PC-9 (cell line): ENCODE data around the gene LIPN. TPM values are rescaled to one million over a fixed set of nuclear protein-coding genes. Genes with fewer than 3 reads are reported as not detected.
A peak's percentile ranks its signal among the peaks of the same experiment; 100 is the strongest.

Experiments
- BruUV-seq: library from RNA; stranded (reverse); fragments of 400-500 nt; replicated peaks from 2 replicates; lab custom pipeline; 2021; lab: Mats Ljungman, UMichigan
- CTCF ChIA-PET: fragments of 300-600 bp; sonication (Branson Sonifier 250); formaldehyde crosslinking; loops from one replicate; lab custom pipeline; 2022; ENCODE audit warnings: antibody characterized with exemption; lab: Charles Lee
- POLR2A ChIA-PET: fragments of 300-600 bp; sonication (Branson Sonifier 250); formaldehyde crosslinking; loops from one replicate; lab custom pipeline; 2022; ENCODE audit warnings: antibody characterized with exemption; ENCODE audit not compliant: unreplicated experiment; lab: Charles Lee
- DNase-seq, 2 experiments: peaks; one replicate each; pipeline versions ENCODE4 v3.0.0 to v3.0.0-alpha.2; 2015 to 2022; ENCODE audit warnings: mixed read lengths in 1 of 2
- H2AFZ ChIP-seq: fragments of 200-600 bp; sonication (generic); 2 replicates; pipeline ENCODE4 v1.8.1; 2017; ENCODE audit warnings: antibody characterized with exemption
- H3F3A ChIP-seq: fragments of 200-600 bp; sonication (generic); 2 replicates; pipeline ENCODE4 v1.8.1; 2017; ENCODE audit warnings: antibody characterized with exemption, mild to moderate bottlenecking, low read depth; ENCODE audit not compliant: insufficient read depth
- H3K27ac ChIP-seq: fragments of 200-600 bp; sonication (generic); 2 replicates; pipeline ENCODE4 v1.6.1; 2016; ENCODE audit warnings: mixed run types
- H3K27me3 ChIP-seq: fragments of 200-600 bp; sonication (generic); 2 replicates; pipeline ENCODE4 v1.6.1; 2016; ENCODE audit warnings: low read depth, mixed run types; ENCODE audit not compliant: insufficient read depth
- H3K36me3 ChIP-seq: fragments of 200-600 bp; sonication (generic); 2 replicates; pipeline ENCODE4 v1.6.1; 2016; ENCODE audit warnings: low read depth, mixed run types
- H3K4me1 ChIP-seq: fragments of 200-600 bp; sonication (generic); replicated peaks from 2 replicates; pipeline ENCODE4 v1.6.1; 2016; ENCODE audit warnings: mixed run types; ENCODE audit not compliant: insufficient read depth
- H3K4me2 ChIP-seq: fragments of 200-600 bp; sonication (generic); 2 replicates; pipeline ENCODE4 v1.6.1; 2017; ENCODE audit warnings: mixed run types
- H3K4me3 ChIP-seq: fragments of 200-600 bp; sonication (generic); 2 replicates; pipeline ENCODE4 v1.6.1; 2016; ENCODE audit warnings: mixed run types
- H3K79me2 ChIP-seq: fragments of 200-600 bp; sonication (generic); 2 replicates; pipeline ENCODE4 v1.6.1; 2017; ENCODE audit warnings: low read depth, mixed run types
- H3K9me2 ChIP-seq: fragments of 200-600 bp; sonication (generic); 2 replicates; pipeline ENCODE4 v1.8.1; 2017; ENCODE audit warnings: mild to moderate bottlenecking; ENCODE audit not compliant: insufficient read depth
- H3K9me3 ChIP-seq: fragments of 200-600 bp; sonication (generic); 2 replicates; pipeline ENCODE4 v1.8.1; 2016; ENCODE audit warnings: low read depth; ENCODE audit not compliant: insufficient read depth
- H4K20me1 ChIP-seq: fragments of 200-600 bp; sonication (generic); 2 replicates; pipeline ENCODE4 v1.8.1; 2017; ENCODE audit not compliant: insufficient read depth
- CTCF ChIP-seq: fragments of 200-600 bp; sonication (generic); conservative IDR thresholded peaks from 2 replicates; pipeline ENCODE4 v1.6.1; 2017; ENCODE audit warnings: mixed run types, antibody characterized with exemption, mild to moderate bottlenecking, moderate library complexity
- EZH2 ChIP-seq: fragments of 200-600 bp; sonication (generic); IDR thresholded peaks from 2 replicates; pipeline ENCODE4 v1.8.0; 2017; ENCODE audit warnings: antibody characterized with exemption, low read depth
- intact Hi-C: fragments of 100-400 bp; cut with micrococcal nuclease; formaldehyde crosslinking; loops from one replicate; pipeline ENCODE4 v1.10.0; 2022; ENCODE audit not compliant: unreplicated experiment
- total RNA-seq: library from RNA; stranded (reverse); gene quantifications from 2 replicates; pipeline ENCODE4 v1.2.3, GENCODE V29; 2021

The LIPN gene
- total RNA-seq, 1 experiment from 2014 or later = not detected

- Histone ChIP-seq H3K4me1 (0 out of 2 replicates have a peak, but pooled peaks cover 9% of the 10 kb centered on the region), H3K4me3 (no peak within 1 kb of the TSS), H3K9me3 (no peaks in the 10 kb centered on the region), H2AFZ (no peak within 1 kb of the TSS), H3K36me3 (no peaks in the 10 kb centered on the region), H3F3A (no peaks in the 10 kb centered on the region), H3K79me2 (no peaks in the 10 kb centered on the region), H3K27ac (no peak within 1 kb of the TSS), H3K27me3 (no peaks in the 10 kb centered on the region), H3K9me2 (no peaks in the 10 kb centered on the region), H4K20me1 (no peaks in the 10 kb centered on the region), H3K4me2 (no peak within 1 kb of the TSS)
- CTCF ChIA-PET = interaction anchor here (0.6 kb wide), 1 partner anchor 16 kb away, joined by 3 read pairs; no protein-coding TSS in a partner anchor
- POLR2A ChIA-PET = no interaction called here
- BruUV-seq = no TSS peak
- no peak for DNase-seq
- intact Hi-C loops = no loop called here
- TF ChIP-seq CTCF (no peak), EZH2 (no peak)
Measured at GRCh38 chr10:88802523-88803285, 42.9 kb downstream of the LIPN start, which contains the start of gene LIPM. Gene LIPM (plus strand): TSS chr10:88802730. CDS start chr10:88802897, 167 bp downstream.

- H3K27me3 ChIP-seq = no peaks in the 10 kb centered on the region
- ChIA-PET CTCF (no interaction called here), POLR2A (no interaction called here)
- H3K4me1 ChIP-seq = 0 out of 2 replicates have a peak, but pooled peaks cover 9% of the 10 kb centered on the region
- intact Hi-C loops = no loop called here
- H3K4me2 ChIP-seq = no peak overlapping the region
- peak in 1 of 2 experiments; percentile 58 for DNase-seq
- no peaks in the 10 kb centered on the region for H3F3A ChIP-seq
- TF ChIP-seq CTCF (no peak), EZH2 (no peak)
- H4K20me1 ChIP-seq = no peaks in the 10 kb centered on the region
- H2AFZ ChIP-seq = no peak overlapping the region
- H3K9me2 ChIP-seq = no peaks in the 10 kb centered on the region
- BruUV-seq = no TSS peak
- no peaks in the 10 kb centered on the region for H3K79me2 ChIP-seq
- H3K36me3 ChIP-seq = no peaks in the 10 kb centered on the region
- H3K27ac ChIP-seq = no peak overlapping the region
- no peak overlapping the region for H3K4me3 ChIP-seq
- no peaks in the 10 kb centered on the region for H3K9me3 ChIP-seq
Measured at GRCh38 chr10:88803641-88804040, 43.8 kb downstream of the LIPN start.

- Histone ChIP-seq H3F3A (no peaks in the 10 kb centered on the region), H3K4me1 (0 out of 2 replicates have a peak, but pooled peaks cover 9% of the 10 kb centered on the region), H3K27ac (no peak overlapping the region), H3K9me2 (no peaks in the 10 kb centered on the region), H3K36me3 (no peaks in the 10 kb centered on the region), H4K20me1 (no peaks in the 10 kb centered on the region), H2AFZ (no peak overlapping the region), H3K4me2 (no peak overlapping the region), H3K9me3 (no peaks in the 10 kb centered on the region), H3K4me3 (no peak overlapping the region), H3K79me2 (no peaks in the 10 kb centered on the region), H3K27me3 (no peaks in the 10 kb centered on the region)
- CTCF ChIA-PET = no interaction called here
- TF ChIP-seq EZH2 (no peak), CTCF (no peak)
- BruUV-seq = no TSS peak
- intact Hi-C loops = no loop called here
- POLR2A ChIA-PET = no interaction called here
- DNase-seq = no peak
Measured at GRCh38 chr10:88804083-88804812, 44.4 kb downstream of the LIPN start.
